Stimulated activated naive B cell treated with anti-CD40 and anti-IgM and Interleukin-4, amounts not matched to agents 10 μg/mL and 1 μg/mL and 100 μg/mL, for 72 hours (primary cell): ENCODE results near the gene DLX2.

Source experiments
- ATAC-seq, 2 donors: fragments of 150-1000 bp; cut with Tn5 transposase; replicated peaks; 2 replicates each; pipeline ENCODE4 v1.10.0; 2021; ENCODE audit warnings: moderate library complexity in 1 of 2
- DNase-seq: peaks from one replicate; pipeline ENCODE4 v3.0.0; 2021
- H3K27ac Mint-ChIP-seq: one replicate; pipeline ENCODE4 v1.8.0; 2022; ENCODE audit warnings: mild to moderate bottlenecking, mixed read lengths
- H3K27me3 Mint-ChIP-seq, 2 donors: one replicate each; pipeline ENCODE4 v1.8.0; 2022; ENCODE audit warnings: mixed read lengths in 2 of 2
- H3K36me3 Mint-ChIP-seq, 2 donors: one replicate each; pipeline ENCODE4 v1.8.0; 2022; ENCODE audit warnings: mixed read lengths in 2 of 2, mild to moderate bottlenecking in 1 of 2
- H3K4me1 Mint-ChIP-seq, 2 donors: one replicate each; pipeline ENCODE4 v1.8.0; 2022; ENCODE audit warnings: mixed read lengths in 2 of 2, mild to moderate bottlenecking in 1 of 2
- H3K4me3 Mint-ChIP-seq, 2 donors: one replicate each; pipeline ENCODE4 v1.8.0; 2022; ENCODE audit warnings: mild to moderate bottlenecking in 2 of 2, mixed read lengths in 2 of 2, moderate library complexity in 1 of 2
- H3K9me3 Mint-ChIP-seq, 2 donors: one replicate each; pipeline ENCODE4 v1.8.0; 2022; ENCODE audit warnings: mixed read lengths in 2 of 2, mild to moderate bottlenecking in 1 of 2

DLX2 gene

GRCh38 chr2:172100935-172101820 is 1.5 kb downstream of the DLX2 start:
- Mint-ChIP-seq H3K9me3 (peaks cover 0 to 7% of the 10 kb centered on the region in 2 donors), H3K27me3 (peaks cover 60 to 83% of the 10 kb centered on the region in 2 donors), H3K4me3 (peak overlapping the region; percentile 77 to 86), H3K4me1 (peaks cover 35 to 62% of the 10 kb centered on the region in 2 donors), H3K36me3 (peaks cover 0 to 9% of the 10 kb centered on the region in 2 donors), H3K27ac (peak overlapping the region; percentile 68)
- DNase-seq (no peak), ATAC-seq (no peak)

- DNase-seq (no peak), ATAC-seq (no peak)
- Mint-ChIP-seq H3K27ac (peak overlapping the region; percentile 71), H3K27me3 (peaks cover 62 to 83% of the 10 kb centered on the region in 2 donors), H3K9me3 (peaks cover 0 to 7% of the 10 kb centered on the region in 2 donors), H3K4me3 (peak overlapping the region; percentile 1 to 60), H3K4me1 (peaks cover 41 to 71% of the 10 kb centered on the region in 2 donors), H3K36me3 (peaks cover 0 to 9% of the 10 kb centered on the region in 2 donors)
Measured at GRCh38 chr2:172100080-172100934, 2.4 kb downstream of the DLX2 start.

- peaks cover 0 to 9% of the 10 kb centered on the region in 2 donors for H3K36me3 Mint-ChIP-seq
- ATAC-seq, result no peak
- no peak for DNase-seq
- H3K27me3 Mint-ChIP-seq, result peaks cover 61 to 81% of the 10 kb centered on the region in 2 donors
- H3K4me3 Mint-ChIP-seq, result peak overlapping the region in 1 of 2 donors; percentile 60
- H3K4me1 Mint-ChIP-seq, result peaks cover 42 to 75% of the 10 kb centered on the region in 2 donors
- peak overlapping the region; percentile 71 for H3K27ac Mint-ChIP-seq
- peaks cover 0 to 4% of the 10 kb centered on the region in 2 donors for H3K9me3 Mint-ChIP-seq
Measured at GRCh38 chr2:172099472-172100079, 3.1 kb downstream of the DLX2 start.

GRCh38 chr2:172098650-172099471 is 3.8 kb downstream of the DLX2 start:
- ATAC-seq (no peak), DNase-seq (no peak)
- peaks cover 39 to 73% of the 10 kb centered on the region in 2 donors for H3K4me1 Mint-ChIP-seq
- H3K27me3 Mint-ChIP-seq, result peaks cover 54 to 81% of the 10 kb centered on the region in 2 donors
- H3K27ac Mint-ChIP-seq, result peak overlapping the region; percentile 56
- H3K4me3 Mint-ChIP-seq, result peak overlapping the region; percentile 20 to 75
- H3K36me3 Mint-ChIP-seq, result peaks cover 0 to 9% of the 10 kb centered on the region in 2 donors
- peaks cover 0 to 4% of the 10 kb centered on the region in 2 donors for H3K9me3 Mint-ChIP-seq

- Mint-ChIP-seq H3K36me3 (peaks cover 0 to 11% of the 10 kb centered on the region in 2 donors), H3K4me3 (peak overlapping the region; percentile 20 to 75), H3K9me3 (peaks cover 0 to 4% of the 10 kb centered on the region in 2 donors), H3K27ac (peak overlapping the region; percentile 56), H3K4me1 (peaks cover 37 to 70% of the 10 kb centered on the region in 2 donors), H3K27me3 (peaks cover 52 to 83% of the 10 kb centered on the region in 2 donors)
- ATAC-seq (no peak), DNase-seq (no peak)
Measured at GRCh38 chr2:172098287-172098649, 4.4 kb downstream of the DLX2 start.

GRCh38 chr2:172097557-172098131 is 5.1 kb downstream of the DLX2 start:
- Mint-ChIP-seq H3K4me1 (peaks cover 36 to 68% of the 10 kb centered on the region in 2 donors), H3K27ac (peak overlapping the region; percentile 37), H3K9me3 (peaks cover 0 to 4% of the 10 kb centered on the region in 2 donors), H3K4me3 (peak overlapping the region; percentile 76 to 77), H3K36me3 (peaks cover 0 to 13% of the 10 kb centered on the region in 2 donors), H3K27me3 (peaks cover 55 to 84% of the 10 kb centered on the region in 2 donors)
- ATAC-seq (no peak), DNase-seq (no peak)

- Mint-ChIP-seq H3K4me3 (peak overlapping the region; percentile 76 to 77), H3K27me3 (peaks cover 57 to 84% of the 10 kb centered on the region in 2 donors), H3K36me3 (peaks cover 0 to 13% of the 10 kb centered on the region in 2 donors), H3K27ac (peak overlapping the region; percentile 92), H3K9me3 (peaks cover 0 to 4% of the 10 kb centered on the region in 2 donors), H3K4me1 (peaks cover 31 to 61% of the 10 kb centered on the region in 2 donors)
- no peak for ATAC-seq
- DNase-seq, result no peak
Measured at GRCh38 chr2:172096626-172097547, 5.8 kb downstream of the DLX2 start.

- H3K4me1 Mint-ChIP-seq, result peaks cover 24 to 52% of the 10 kb centered on the region in 2 donors
- no peak for ATAC-seq
- DNase-seq, result no peak
Measured at GRCh38 chr2:172095905-172096625, 6.6 kb downstream of the DLX2 start.

GRCh38 chr2:172095146-172095904 is 7.4 kb downstream of the DLX2 start:
- ATAC-seq (peak; percentile 38 to 67), DNase-seq (no peak)
- H3K27ac Mint-ChIP-seq, result peak overlapping the region; percentile 81
- peaks cover 0 to 9% of the 10 kb centered on the region in 2 donors for H3K36me3 Mint-ChIP-seq
- peak overlapping the region; percentile 79 to 80 for H3K4me3 Mint-ChIP-seq
- H3K27me3 Mint-ChIP-seq, result peaks cover 55 to 79% of the 10 kb centered on the region in 2 donors
- peaks cover 20 to 45% of the 10 kb centered on the region in 2 donors for H3K4me1 Mint-ChIP-seq
- H3K9me3 Mint-ChIP-seq, result peaks cover 0 to 4% of the 10 kb centered on the region in 2 donors

More at GRCh38 chr2:172095905-172096625, 6.6 kb downstream of the DLX2 start:
- Mint-ChIP-seq H3K27ac (no peak overlapping the region), H3K9me3 (peaks cover 0 to 4% of the 10 kb centered on the region in 2 donors), H3K27me3 (peaks cover 54 to 80% of the 10 kb centered on the region in 2 donors), H3K36me3 (peaks cover 0 to 9% of the 10 kb centered on the region in 2 donors), H3K4me3 (peak overlapping the region; percentile 79 to 80)

- no peak for DNase-seq
- Mint-ChIP-seq H3K9me3 (peaks cover 0 to 4% of the 10 kb centered on the region in 2 donors), H3K4me1 (peaks cover 20 to 42% of the 10 kb centered on the region in 2 donors), H3K27ac (no peak overlapping the region), H3K4me3 (peak overlapping the region; percentile 79 to 80), H3K27me3 (peaks cover 62 to 84% of the 10 kb centered on the region in 2 donors), H3K36me3 (peaks cover 0 to 9% of the 10 kb centered on the region in 2 donors)
- ATAC-seq, result no peak
Measured at GRCh38 chr2:172094294-172095145, 8.2 kb downstream of the DLX2 start.
